ENCODE data around the gene CCDC191.

Gene CCDC191

DNA sequence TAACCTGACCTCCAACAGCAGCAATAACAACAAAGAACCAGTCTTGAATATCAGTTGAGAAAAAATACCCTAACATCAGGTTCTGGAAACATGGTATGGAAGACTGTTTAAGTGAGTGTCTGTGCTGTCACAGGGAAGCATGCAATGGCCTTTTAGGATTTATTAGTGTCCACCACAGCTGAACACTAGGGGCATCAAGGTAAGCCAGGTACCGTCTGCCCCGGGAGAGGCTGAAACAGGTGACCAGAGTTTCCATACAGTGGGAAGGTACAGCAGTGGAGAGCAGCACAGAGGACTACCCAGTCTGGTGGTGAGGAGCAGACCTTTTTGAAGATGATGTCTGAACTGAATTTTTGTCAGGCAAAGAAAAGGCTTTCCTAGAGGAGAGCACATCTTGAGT, 90.2 kb downstream of the CCDC191 start:
- H3K27me3 Mint-ChIP-seq = no peaks in the 10 kb centered on the region
- H3K9me3 Mint-ChIP-seq = no peaks in the 10 kb centered on the region
- DNase-seq (no peak), ATAC-seq (no peak)
- H3K4me1 Mint-ChIP-seq = no peaks in the 10 kb centered on the region
- no peak overlapping the region for H3K27ac Mint-ChIP-seq
- H3K4me3 Mint-ChIP-seq = no peak overlapping the region
- H3K36me3 Mint-ChIP-seq (ENCODE audit: low read depth) = peaks cover under 1% of the 10 kb centered on the region

DNA sequence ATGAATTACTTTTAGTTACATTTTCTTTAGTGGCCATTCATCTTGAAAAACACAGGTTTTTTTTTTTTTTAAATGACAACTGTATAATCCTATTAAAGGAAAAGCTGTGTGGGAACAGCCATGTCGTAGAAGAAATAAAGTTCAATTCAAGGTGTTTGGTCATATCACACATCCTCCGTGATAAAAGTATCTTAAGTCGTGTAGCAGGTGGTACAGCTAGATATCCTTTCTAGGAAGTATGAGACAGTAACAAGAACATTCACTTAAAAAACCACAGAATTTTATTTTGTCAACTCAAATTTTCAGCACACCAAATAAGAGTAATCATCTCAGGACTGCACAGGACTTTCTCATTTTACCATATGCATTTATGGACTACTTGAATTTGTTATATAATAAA, 92.4 kb downstream of the CCDC191 start:
- no peaks in the 10 kb centered on the region for H3K9me3 Mint-ChIP-seq
- no peak for DNase-seq
- no peak overlapping the region for H3K27ac Mint-ChIP-seq
- no peak for ATAC-seq
- no peaks in the 10 kb centered on the region for H3K27me3 Mint-ChIP-seq
- no peak overlapping the region for H3K4me3 Mint-ChIP-seq
- H3K36me3 Mint-ChIP-seq (ENCODE audit: low read depth) = peaks cover 4% of the 10 kb centered on the region
- no peaks in the 10 kb centered on the region for H3K4me1 Mint-ChIP-seq

DNA sequence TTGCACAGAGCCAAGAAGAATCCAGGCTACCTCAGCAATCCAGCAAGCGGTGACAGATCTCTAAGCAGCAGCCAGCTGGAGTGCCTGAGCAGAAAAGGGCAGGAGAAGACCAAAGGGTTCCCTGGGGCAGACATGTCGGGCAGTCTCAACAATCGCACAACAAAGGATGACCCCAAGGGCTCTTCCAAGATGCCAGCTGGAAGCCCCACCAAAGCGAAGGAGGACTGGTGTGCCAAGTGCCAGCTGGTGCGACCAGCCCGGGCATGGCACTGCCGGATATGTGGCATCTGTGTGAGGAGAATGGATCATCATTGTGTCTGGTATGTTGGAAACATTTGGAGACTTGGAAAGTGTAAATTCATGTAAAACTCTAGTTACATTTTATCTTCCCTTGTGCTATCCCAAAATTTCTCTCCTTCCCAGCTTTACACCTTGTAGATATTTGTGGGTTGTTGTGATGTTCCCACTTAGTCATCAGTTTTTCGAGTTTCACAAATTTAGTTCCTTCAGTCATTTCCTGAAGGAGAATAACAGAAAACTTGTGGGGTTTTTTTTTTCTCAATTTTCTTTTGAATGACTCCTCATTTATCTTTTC, 102.1 kb downstream of the CCDC191 start:
- ATAC-seq (no peak), DNase-seq (no peak)
- no peak overlapping the region for H3K27ac Mint-ChIP-seq
- H3K4me3 Mint-ChIP-seq = no peak overlapping the region
- H3K9me3 Mint-ChIP-seq = no peaks in the 10 kb centered on the region
- H3K36me3 Mint-ChIP-seq (ENCODE audit: low read depth) = peaks cover 6% of the 10 kb centered on the region
- H3K27me3 Mint-ChIP-seq = peaks cover 3% of the 10 kb centered on the region
- H3K4me1 Mint-ChIP-seq = peaks cover 12% of the 10 kb centered on the region

DNA sequence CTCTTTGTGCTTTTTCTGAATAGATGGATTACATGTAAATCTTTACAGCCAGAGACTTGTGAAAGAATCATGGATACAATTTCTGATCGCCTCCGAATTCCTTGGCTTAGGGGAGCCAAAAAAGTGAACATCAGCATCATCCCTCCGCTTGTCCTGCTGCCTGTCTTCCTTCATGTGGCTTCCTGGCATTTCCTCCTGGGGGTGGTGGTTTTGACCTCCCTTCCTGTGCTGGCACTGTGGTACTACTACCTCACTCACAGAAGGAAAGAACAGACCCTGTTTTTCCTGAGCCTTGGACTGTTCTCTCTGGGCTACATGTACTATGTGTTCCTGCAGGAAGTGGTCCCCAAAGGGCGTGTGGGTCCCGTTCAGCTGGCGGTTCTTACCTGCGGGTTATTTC, 102.6 kb downstream of the CCDC191 start:
- Mint-ChIP-seq H3K4me3 (no peak overlapping the region), H3K36me3 (ENCODE audit: low read depth) (peaks cover 2% of the 10 kb centered on the region), H3K4me1 (peaks cover 15% of the 10 kb centered on the region), H3K9me3 (no peaks in the 10 kb centered on the region), H3K27ac (no peak overlapping the region), H3K27me3 (peaks cover 7% of the 10 kb centered on the region)
- no peak for ATAC-seq
- DNase-seq = no peak

DNA sequence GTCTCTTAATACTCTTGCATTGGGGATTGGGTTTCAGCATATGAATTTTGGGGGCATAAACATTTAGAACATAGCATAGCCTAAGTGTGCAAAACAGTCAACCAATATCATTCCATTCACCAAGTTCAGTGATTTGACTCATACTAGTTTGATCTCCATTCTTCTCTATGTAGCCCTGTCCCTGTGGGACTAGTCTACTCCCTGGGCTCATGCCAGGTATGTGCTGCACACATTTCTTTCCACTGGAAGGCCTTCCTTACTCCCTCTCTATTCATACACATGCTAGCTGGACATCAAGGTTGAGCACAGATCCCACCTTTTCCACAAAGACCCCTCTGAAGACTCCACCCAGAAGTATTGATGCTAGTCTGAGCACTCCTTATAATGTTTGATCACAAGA, 103.4 kb downstream of the CCDC191 start:
- Mint-ChIP-seq H3K27me3 (peaks cover 8% of the 10 kb centered on the region), H3K4me3 (no peak overlapping the region), H3K9me3 (no peaks in the 10 kb centered on the region), H3K4me1 (peaks cover 18% of the 10 kb centered on the region), H3K27ac (no peak overlapping the region), H3K36me3 (ENCODE audit: low read depth) (no peaks in the 10 kb centered on the region)
- no peak for ATAC-seq
- DNase-seq = no peak

DNA sequence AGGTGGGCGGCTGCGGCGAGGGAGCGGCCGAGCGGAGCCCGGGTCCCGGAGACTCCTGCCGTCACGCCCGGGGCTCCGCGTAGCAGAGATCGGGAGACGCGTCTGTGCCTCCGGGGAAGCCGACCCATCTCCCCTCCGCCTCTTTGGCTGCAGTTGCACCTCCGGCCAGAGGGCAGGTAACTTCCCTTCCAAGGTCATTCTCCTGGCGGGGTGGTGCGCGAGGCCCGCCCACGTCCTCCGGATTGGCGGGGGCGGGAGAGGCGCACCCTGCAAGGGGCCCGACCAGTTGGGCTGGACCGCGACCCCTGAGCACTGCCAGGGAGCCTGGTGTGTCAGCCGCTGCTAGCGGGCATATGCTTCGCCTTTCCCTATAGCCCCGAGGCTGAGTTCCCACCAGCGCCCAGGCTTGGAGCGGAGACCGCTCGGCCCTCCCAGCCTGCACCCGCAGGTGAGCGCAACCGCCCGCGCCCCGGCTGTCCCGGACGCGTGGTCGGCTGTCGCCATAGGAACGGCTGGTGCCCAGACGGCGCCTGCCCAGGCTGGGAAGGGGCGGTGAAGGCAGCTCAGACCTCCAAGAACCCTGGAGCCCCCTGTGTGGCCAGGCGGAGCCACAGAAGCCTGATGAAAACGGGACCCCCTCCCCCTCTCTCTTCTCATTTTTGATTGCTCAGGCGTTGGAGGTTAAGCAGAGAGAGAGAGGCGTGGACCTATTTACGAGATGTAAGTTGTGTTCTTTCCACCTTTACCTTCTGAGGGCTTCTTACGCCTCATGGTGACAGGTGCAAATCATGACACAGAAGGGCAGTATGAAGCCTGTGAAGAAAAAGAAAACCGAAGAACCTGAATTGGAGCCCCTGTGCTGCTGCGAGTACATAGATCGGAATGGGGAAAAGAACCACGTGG, 108.1 kb downstream of the CCDC191 start:
- peaks cover 14% of the 10 kb centered on the region for H3K4me1 Mint-ChIP-seq
- no peak overlapping the region for H3K27ac Mint-ChIP-seq
- peak; percentile 40 for ATAC-seq
- DNase-seq = peak; percentile 41
- H3K9me3 Mint-ChIP-seq = no peaks in the 10 kb centered on the region
- H3K36me3 Mint-ChIP-seq (ENCODE audit: low read depth) = no peaks in the 10 kb centered on the region
- H3K4me3 Mint-ChIP-seq = peak overlapping the region; percentile 62
- H3K27me3 Mint-ChIP-seq = peaks cover 19% of the 10 kb centered on the region

DNA sequence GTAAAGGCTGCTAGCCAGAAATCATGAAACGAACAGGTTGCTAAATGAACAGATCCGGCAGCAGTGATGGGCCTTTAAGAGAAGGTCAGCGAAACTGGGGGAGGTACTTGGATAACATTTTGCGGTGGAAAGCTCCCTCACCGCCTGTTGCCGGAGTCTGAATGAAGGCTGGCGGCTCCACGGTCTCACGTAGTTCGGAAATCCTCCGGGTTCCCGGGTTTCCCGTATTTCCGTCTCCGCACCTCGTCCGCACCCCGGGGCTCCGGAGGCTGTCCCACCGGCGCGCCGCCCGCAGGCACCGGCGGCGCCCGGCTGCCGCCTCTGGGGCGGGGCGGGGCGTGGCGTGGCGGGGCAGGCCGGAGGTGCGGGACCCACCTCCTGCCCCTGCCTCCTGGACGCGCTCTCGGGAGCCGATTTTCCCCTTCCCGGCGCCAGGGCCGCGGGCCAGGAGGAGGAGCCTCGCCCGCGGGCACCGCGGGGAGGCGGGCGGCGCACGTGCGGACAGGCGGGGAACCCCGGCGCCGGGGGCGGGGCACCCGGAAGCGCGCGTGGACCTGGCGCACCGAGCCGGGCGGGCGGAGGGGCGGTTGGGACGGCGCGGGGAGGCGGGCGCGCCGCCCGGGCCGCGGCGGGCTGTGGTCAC, 108.8 kb downstream of the CCDC191 start, which contains the start of gene ZDHHC23:
TSS of gene ZDHHC23 (plus strand) at position 642 of the 643 bp plus-strand sequence. CDS start 790 bp downstream, outside the sequence.
- peak; percentile 65 for DNase-seq

DNA sequence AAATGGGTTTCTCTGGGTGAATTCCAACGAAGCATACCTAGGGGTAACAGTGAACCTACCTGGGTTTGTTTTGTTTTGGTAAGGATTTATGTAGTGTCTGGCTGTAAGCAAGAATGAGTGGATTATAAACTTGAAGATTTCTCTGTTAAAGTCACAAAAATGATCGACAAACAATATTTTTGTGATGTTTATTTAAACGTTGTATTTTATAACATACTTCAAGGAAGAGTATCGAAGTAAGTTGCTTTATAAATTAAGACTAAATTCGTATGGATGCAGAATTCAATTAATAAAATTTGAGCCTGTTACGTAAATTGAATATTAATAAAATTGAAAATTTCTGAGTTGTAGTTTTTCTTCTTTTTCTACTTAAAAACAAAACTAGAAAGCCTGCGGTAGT, 109.5 kb downstream of the CCDC191 start:
- Mint-ChIP-seq H3K27me3 (peaks cover 22% of the 10 kb centered on the region), H3K36me3 (ENCODE audit: low read depth) (no peaks in the 10 kb centered on the region), H3K4me1 (peaks cover 13% of the 10 kb centered on the region), H3K9me3 (no peaks in the 10 kb centered on the region), H3K4me3 (peak overlapping the region; percentile 77), H3K27ac (peak overlapping the region; percentile 77)
- ATAC-seq (no peak), DNase-seq (no peak)

More for the DNA sequence above, 108.8 kb downstream of the CCDC191 start, which contains the start of gene ZDHHC23:
- Mint-ChIP-seq H3K27ac (peak within 1 kb of the TSS; percentile 77), H3K36me3 (ENCODE audit: low read depth) (no peaks in the 10 kb centered on the region), H3K4me3 (peak within 1 kb of the TSS; percentile 77), H3K4me1 (peaks cover 13% of the 10 kb centered on the region), H3K9me3 (no peaks in the 10 kb centered on the region), H3K27me3 (peaks cover 19% of the 10 kb centered on the region)
- peak; percentile 63 for ATAC-seq

DNA sequence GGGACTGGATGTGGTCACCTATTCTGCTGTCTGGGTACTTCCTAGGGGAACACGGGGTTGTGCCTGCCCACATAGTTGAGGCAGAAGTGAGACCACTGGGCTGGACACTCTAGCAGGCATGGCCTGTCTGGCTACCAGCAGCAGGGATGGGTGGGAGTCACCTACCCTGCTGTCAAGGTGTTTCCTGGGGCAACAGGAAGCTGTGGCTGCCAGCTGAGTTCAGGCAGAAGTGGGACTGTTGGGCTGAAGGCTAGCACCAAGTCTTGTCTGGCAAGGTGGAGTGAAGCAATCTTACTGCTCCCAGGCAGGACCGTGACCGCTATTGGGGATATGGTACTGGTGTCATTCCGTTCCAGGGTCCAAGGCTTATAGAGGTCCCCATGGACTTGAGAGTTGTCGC, 128.8 kb downstream of the CCDC191 start:
- Mint-ChIP-seq H3K9me3 (peaks cover 32% of the 10 kb centered on the region), H3K27me3 (peaks cover 14% of the 10 kb centered on the region), H3K27ac (no peak overlapping the region), H3K4me3 (no peak overlapping the region), H3K4me1 (no peaks in the 10 kb centered on the region), H3K36me3 (ENCODE audit: low read depth) (no peaks in the 10 kb centered on the region)
- ATAC-seq (no peak), DNase-seq (no peak)

DNA sequence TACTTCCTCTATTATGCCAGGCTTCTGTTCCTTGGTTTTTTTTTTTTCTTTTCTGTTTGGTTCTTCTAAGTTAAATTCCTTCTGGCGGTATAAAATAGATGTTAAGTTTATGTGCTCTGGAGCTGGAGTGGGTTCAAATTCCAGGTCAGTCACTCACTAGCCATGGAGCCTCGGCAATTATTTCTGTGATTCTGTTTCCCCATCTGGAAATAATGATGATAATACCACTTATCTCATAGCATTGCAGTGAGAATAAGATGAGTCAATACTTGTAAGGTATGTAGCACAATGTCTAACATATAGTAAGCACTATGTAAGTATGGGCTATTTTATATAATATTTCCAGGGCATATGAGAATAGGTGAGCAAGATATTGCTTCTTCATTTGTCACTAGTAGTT, 141.7 kb downstream of the CCDC191 start:
- DNase-seq (no peak), ATAC-seq (no peak)
- H3K9me3 Mint-ChIP-seq = no peaks in the 10 kb centered on the region
- H3K4me3 Mint-ChIP-seq = no peak overlapping the region
- no peak overlapping the region for H3K27ac Mint-ChIP-seq
- no peaks in the 10 kb centered on the region for H3K27me3 Mint-ChIP-seq
- peaks cover 2% of the 10 kb centered on the region for H3K4me1 Mint-ChIP-seq
- no peaks in the 10 kb centered on the region for H3K36me3 Mint-ChIP-seq (ENCODE audit: low read depth)

Measured in activated naive CD8-positive, alpha-beta T cell treated with anti-CD3 and anti-CD28 coated beads, Interleukin-2, amount 50 U/mL, for 24 hours (primary cell).